Measurements from ENCODE around the gene CACNA1C. TPM values are rescaled to one million over a fixed set of nuclear protein-coding genes. Genes with fewer than 3 reads are reported as not detected.
A peak's percentile ranks its signal among the peaks of the same experiment; 100 is the strongest.

CACNA1C gene
- total RNA-seq, 4 donors from 2014 or later: 44.1 to 104 (median 49.4) TPM

- intact Hi-C loops (cut with DNase I): no loop called here
- Histone ChIP-seq H3K4me1 (no peaks in the 10 kb centered on the region), H3K4me3 (no peak overlapping the region), H3K27ac (replicated peaks in 1 of 4) (no peak overlapping the region), H3K36me3 (peaks cover under 1 to 75% (median 53%) of the 10 kb centered on the region in 4 donors), H3K9me3 (no peaks in the 10 kb centered on the region), H3K27me3 (no peaks in the 10 kb centered on the region)
- DNase-seq (ENCODE audit: extremely low spot score): no peak
- 93% methylated on average over 6 of the region's 6 CpGs for WGBS
- TF ChIP-seq POLR2AphosphoS5 (IDR thresholded peaks at IDR 0.05) (no peak), EP300 (IDR thresholded peaks at IDR 0.05) (no peak), POLR2A (IDR thresholded peaks at IDR 0.05; ENCODE audit: low read depth) (no peak), CTCF (IDR thresholded peaks at IDR 0.05) (no peak)
These were observed 575.6 kb downstream of the CACNA1C start for GRCh38 chr12:2628401-2628800.

GRCh38 chr12:2629051-2629450, 576.3 kb downstream of the CACNA1C start:
- no peaks in the 10 kb centered on the region for H3K4me1 ChIP-seq
- no peak overlapping the region for H3K4me3 ChIP-seq
- H3K27me3 ChIP-seq: no peaks in the 10 kb centered on the region
- H3K36me3 ChIP-seq: peaks cover 0 to 73% (median 53%) of the 10 kb centered on the region in 4 donors
- H3K27ac ChIP-seq (replicated peaks in 1 of 4): no peak overlapping the region
- intact Hi-C loops (cut with DNase I): no loop called here
- 96% methylated on average over 5 of the region's 5 CpGs for whole genome bisulfite sequencing
- H3K9me3 ChIP-seq: no peaks in the 10 kb centered on the region
- no peak for DNase-seq (ENCODE audit: extremely low spot score)
- TF ChIP-seq POLR2A (IDR thresholded peaks at IDR 0.05; ENCODE audit: low read depth) (no peak), CTCF (IDR thresholded peaks at IDR 0.05) (no peak), POLR2AphosphoS5 (IDR thresholded peaks at IDR 0.05) (no peak), EP300 (IDR thresholded peaks at IDR 0.05) (no peak)

GRCh38 chr12:2631653-2632350, 579.0 kb downstream of the CACNA1C start:
- peak overlapping the region in 1 of 4 donors; percentile 44 for H3K27ac ChIP-seq (replicated peaks in 1 of 4)
- 78% methylated on average over 16 of the region's 16 CpGs for WGBS
- intact Hi-C loops (cut with DNase I): no loop called here
- DNase-seq (ENCODE audit: extremely low spot score): no peak
- no peaks in the 10 kb centered on the region for H3K27me3 ChIP-seq
- H3K9me3 ChIP-seq: no peaks in the 10 kb centered on the region
- H3K4me1 ChIP-seq: no peaks in the 10 kb centered on the region
- no peak for TF ChIP-seq POLR2AphosphoS5 (IDR thresholded peaks at IDR 0.05)
- no peak for TF ChIP-seq POLR2A (IDR thresholded peaks at IDR 0.05; ENCODE audit: low read depth)
- no peak for TF ChIP-seq EP300 (IDR thresholded peaks at IDR 0.05)
- TF ChIP-seq CTCF (IDR thresholded peaks at IDR 0.05): no peak
- H3K36me3 ChIP-seq: peaks cover 6 to 73% (median 50%) of the 10 kb centered on the region in 4 donors
- H3K4me3 ChIP-seq: no peak overlapping the region

DNA sequence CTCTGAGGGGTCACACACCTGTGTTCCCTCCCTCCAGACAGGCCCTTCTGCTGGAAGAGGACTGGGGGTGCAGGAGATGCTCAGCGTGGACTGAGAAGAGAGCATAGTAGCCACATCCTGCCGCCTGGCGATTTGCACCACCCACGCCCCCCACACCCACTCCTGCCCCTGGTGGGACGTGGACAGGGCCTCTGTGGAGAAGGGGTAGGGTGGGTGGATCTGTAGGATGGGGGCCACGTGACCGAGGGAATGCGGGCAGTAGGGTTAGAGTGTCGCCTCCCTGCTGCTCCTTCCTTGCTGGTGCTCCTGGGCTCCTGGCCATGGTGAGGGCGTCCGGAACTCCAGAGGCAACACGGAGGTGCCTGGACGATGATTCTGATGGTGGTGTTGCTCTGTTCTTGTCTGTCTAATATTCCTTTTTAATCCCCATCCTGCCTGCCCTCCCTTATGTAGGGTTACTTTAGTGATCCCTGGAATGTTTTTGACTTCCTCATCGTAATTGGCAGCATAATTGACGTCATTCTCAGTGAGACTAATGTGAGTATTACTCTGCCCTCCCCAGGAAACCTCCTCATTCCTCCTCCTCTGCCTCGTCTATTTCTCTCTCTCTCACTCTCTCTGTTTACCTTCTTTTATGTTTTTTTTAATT, 580.5 kb downstream of the CACNA1C start:
- DNase-seq (ENCODE audit: extremely low spot score): no peak
- Histone ChIP-seq H3K4me1 (no peaks in the 10 kb centered on the region), H3K27me3 (no peaks in the 10 kb centered on the region), H3K9me3 (no peaks in the 10 kb centered on the region), H3K27ac (replicated peaks in 1 of 4) (no peak overlapping the region), H3K4me3 (no peak overlapping the region), H3K36me3 (peaks cover 6 to 58% (median 44%) of the 10 kb centered on the region in 4 donors)
- TF ChIP-seq POLR2AphosphoS5 (IDR thresholded peaks at IDR 0.05): no peak
- TF ChIP-seq EP300 (IDR thresholded peaks at IDR 0.05): no peak
- no peak for TF ChIP-seq POLR2A (IDR thresholded peaks at IDR 0.05; ENCODE audit: low read depth)
- no peak for TF ChIP-seq CTCF (IDR thresholded peaks at IDR 0.05)
- WGBS: 89% methylated on average over 6 of the region's 16 CpGs
- intact Hi-C loops (cut with DNase I): no loop called here
